Stimulated activated CD8-positive, alpha-beta memory T cell treated with anti-CD3 and anti-CD28 coated beads, Interleukin-15, amount 100 ng/mL, for 24 hours (primary cell): Measurements from ENCODE around the gene MUC5AC.

Experiments used
- DNase-seq: peaks from one replicate; pipeline ENCODE4 v3.0.0-alpha.2; 2020; ENCODE audit warnings: low read depth

The MUC5AC gene

DNA sequence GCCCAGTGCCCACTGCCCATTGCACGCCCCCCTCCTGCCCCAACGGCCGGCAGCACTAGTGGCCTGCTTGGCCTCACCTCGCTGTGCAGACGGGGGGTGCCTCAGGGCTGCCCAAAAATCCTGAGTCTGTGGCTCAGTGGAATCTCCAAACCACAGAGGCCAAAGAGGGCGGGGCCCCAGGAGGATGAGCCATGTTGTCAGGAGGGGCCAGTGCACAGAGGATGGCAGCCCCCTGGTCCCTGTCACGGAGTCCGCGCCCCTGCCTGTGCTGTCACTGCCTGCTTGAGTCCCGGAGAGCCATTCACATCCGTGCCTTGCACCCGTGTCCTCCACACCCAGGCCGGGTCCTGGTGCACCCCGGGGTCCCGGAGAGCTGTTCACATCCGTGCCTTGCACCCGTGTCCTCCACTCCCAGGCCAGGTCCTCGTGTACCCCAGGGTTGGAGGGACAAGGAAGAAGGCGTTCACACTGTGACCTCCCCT, 36.4 kb upstream of the MUC5AC start:
- DNase-seq = no peak

DNA sequence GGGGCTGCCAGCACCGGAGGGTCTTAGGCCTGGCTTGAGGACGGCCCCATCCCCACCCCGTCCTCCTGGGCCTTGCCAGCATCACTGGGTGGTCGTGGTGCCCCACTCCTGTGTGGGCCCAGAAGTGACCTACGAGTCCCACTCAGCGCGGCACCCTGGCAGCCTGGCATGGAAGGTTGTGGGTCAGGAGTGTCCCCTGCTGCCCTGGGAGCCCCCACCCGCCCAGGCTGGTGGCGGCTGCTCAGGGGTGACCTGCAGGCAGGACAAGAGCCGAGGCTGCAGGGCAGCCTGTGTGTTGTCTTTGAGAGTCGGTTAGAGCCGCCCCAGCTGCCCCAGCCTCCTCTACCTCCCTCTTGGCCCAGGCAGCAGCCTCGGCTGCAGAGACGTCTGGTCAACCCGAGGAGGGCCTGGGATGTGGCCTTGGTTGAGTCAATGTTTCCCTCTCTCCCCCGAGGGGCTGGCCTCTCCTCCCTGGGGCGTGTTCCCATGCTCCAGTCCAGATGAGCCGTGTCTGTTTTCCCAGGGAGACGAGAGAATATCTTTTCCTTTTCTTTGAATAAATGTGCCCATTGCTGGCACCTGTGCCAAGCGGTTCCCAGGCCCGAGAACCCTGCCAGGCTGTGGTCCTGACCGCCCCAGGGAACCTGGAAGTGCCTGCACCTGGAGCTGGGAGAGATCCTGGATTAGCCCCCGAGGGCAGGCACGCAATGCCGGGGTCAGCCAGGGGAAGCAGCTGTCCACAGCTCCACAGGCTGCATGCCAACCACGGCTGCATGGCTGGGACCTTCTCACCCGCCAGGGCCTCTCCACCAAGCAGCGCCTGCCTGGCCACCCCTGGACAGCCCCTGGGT, 35.7 kb upstream of the MUC5AC start:
- DNase-seq = no peak

DNA sequence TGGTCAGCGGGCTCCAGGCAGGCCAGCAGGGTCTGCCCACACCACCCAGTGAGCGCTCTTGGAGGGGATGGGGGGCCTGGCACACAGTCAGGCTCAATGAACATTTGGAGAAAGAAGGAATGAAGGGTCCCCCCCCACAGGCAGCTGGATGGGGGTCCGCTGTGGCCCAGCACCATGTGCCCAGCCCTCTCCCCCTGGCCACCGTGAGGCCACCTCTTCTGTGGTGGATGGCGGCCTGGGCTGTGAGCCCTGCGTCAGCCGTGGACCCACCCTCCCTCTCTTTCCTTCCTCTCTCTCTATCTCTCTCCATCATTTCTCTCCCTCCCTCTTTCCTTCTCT, 35.1 kb upstream of the MUC5AC start:
- no peak for DNase-seq

DNA sequence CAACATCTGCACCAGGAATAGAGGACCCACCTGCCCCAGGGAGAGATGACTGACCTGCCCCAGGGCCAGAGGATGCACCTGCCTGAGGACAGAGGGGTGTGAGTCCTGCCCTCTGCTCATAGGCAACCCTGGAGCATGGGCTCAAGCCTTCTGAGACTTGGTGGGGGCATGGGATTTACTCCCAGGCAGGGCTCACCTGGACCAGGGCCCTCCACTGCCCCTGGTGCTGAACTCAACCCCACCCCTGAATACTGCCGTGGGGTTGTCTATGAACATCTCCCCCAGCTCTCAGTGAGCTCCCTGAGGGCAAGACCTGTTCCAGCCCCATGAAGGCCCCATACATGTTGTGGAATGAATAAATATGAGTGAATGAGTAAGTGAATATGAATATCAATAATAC, 33.8 kb upstream of the MUC5AC start:
- DNase-seq = no peak

GRCh38 chr11:1125803-1126202, 31.9 kb upstream of the MUC5AC start:
- no peak for DNase-seq

DNA sequence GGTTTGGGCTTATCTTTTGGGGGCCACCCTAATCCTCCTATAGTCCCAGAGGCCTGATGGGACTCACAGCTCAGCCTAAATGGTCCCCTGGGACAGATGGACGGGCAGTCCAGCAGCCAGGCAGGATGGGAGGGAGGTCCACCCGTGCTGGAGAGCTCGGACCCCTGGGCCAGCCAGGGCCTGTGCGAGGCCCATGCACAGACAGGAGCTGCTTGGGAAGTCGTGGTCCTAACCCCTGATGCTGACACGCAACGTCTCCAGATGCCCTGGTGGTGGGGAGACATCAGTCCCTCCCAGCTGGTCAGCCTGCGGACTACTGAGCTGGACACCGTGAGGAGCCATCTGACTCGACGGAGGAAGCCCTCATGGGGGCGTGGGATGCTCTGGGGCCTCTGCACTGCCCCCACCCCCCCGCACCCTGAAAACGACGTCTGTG, 31.2 kb upstream of the MUC5AC start:
- DNase-seq = no peak

- DNase-seq = no peak
Measured at GRCh38 chr11:1126935-1127663, 30.7 kb upstream of the MUC5AC start.

- DNase-seq = no peak
Measured at GRCh38 chr11:1127664-1128162, 30.0 kb upstream of the MUC5AC start.

- no peak for DNase-seq
Measured at GRCh38 chr11:1128311-1129142, 29.2 kb upstream of the MUC5AC start.

DNA sequence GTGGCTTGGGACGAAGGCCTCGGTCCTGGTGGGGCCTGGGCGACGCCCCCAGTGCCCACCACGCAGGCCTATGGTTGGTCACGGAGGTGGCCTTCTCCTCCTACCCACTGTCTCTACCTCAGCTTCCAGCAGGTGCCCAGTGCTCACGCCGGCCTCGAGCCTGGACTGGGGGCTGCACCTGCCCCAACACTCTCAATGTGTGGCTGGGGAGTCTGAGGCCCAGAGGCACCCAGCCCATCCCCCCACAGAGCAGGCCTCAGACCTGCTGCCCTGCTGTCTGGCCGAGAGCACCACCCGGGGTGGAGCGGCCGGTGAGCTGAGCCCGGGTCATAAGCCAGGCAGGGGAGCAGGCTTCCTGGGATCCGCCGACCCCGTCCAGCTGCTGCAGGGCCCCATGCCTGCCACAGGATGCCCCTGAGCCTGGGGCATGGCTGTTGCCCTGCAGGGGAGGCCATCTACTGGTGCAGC, 28.6 kb upstream of the MUC5AC start:
- DNase-seq = no peak

DNA sequence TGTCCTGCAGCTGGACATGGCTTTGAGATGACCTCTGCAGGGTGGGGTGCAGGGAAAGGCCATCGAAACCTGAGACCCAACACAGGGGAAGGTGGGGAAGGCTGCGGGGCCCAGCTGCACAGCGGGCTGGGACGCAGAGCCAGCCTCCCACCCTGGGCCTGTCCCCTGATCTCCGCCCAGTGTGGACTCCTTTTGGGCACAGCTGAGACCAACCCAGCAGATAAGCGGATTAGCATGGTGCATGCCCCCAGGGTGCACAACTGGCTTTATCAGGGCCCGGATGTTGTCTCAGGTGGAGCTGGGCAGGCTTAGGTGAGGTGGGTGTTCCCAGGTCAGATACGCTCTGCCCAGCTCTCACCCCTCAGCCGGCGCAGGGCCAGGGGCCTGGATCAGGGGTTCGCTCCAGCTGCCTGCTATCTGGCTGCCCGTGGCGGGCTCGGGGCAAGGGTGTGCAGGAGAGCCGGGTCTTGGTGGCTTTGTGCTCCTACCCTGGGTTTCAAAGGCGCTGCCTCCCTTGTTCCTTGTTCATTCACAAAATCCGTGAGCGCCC, 28.1 kb upstream of the MUC5AC start:
- DNase-seq = no peak

GRCh38 chr11:1130276-1131032, 27.3 kb upstream of the MUC5AC start:
- DNase-seq = no peak

GRCh38 chr11:1131033-1131911, 26.5 kb upstream of the MUC5AC start:
- DNase-seq = no peak

GRCh38 chr11:1134848-1135445, 22.8 kb upstream of the MUC5AC start:
- DNase-seq = no peak

DNA sequence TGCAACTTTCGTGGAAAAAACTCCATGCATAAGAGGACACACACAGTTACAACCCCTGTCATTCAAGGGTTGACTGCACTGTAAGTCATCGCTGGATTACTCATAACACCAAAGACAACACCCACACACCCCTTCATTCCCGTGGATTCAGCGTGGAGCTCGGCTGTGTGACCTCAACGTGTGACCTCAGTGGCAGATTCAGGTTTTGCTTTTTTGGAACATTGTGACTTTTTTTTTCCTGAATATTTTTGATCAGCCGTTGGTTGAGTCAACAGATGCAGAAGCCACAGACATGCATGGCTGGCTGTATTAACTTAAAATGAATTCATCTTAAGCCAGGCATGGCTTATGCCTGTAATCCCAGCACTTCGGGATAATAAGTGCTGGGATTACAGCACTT, 19.7 kb upstream of the MUC5AC start:
- no peak for DNase-seq

DNA sequence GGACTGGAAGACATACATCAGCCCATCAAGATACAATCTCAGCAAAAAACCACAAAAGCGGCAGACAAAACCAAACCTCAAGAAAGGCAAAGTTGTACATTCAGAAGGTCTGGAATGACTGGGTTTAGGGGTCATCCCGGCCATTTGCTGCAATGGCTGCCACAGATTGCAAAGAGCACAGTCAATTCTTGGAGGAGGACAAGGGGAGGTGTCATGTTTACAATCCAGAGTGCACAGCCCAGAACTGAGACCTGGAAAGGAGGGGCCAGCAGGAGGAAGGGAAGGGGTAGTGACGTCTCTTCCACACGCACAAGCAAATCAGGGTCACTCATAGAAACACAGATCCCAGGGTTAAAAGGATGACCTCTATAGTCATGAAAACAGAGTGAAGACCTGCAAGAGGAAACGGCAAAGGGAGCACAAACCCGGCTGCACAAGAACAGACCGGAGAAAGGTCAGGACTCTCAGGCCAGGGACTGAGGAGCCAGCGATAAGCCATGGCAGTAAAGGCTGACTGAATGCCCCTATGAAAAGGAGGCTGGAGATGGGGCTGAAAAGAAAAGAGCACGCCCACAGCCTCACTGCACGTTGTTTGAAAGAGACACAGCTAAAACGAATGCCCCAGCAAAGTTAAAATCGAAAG, 18.2 kb upstream of the MUC5AC start:
- no peak for DNase-seq

- DNase-seq = no peak
Measured at GRCh38 chr11:1140642-1141490, 16.9 kb upstream of the MUC5AC start.

DNA sequence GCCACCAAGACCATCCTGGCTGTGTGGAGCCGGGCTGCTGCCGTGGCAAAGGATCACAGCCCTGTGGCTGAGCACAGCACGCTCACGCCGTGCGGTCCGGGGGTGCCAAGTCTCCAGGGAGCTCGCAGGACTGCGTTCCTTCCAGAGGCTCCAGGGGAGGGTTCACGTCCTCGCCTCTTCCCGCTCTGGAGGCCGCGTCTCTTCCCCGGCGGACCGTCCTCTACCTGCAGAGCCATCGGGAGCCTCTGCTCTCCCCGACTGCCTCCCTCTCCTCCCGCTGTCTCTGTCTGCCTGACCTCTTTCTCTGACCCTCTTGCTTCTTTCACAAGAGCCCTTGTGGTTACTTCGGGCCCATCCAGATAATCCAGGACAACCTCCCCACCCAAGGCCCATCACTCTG, 11.4 kb upstream of the MUC5AC start:
- no peak for DNase-seq
